Measurements from ENCODE around the gene ABTB2.

DNA sequence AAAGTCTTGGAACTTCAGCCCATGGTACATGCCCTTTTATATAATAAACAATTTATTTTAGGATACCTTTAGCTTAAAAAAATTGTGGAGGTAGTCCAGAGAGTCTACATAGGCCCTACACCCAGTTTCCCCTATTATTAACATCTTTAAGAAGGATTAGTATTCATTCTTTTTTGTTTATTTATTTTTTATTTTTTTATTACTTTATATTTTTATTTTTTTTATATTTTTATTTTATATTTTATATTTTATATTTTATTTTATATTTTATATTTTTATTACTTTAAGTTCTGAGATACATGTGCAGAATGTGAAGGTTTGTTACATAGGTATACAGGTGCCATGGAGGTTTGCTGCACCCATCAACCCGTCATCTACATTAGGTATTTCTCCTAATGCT lies 15.9 kb upstream of the ABTB2 start:
- TF ChIP-seq CTCF (IDR thresholded peaks at IDR 0.05): no peak
- TF ChIP-seq EP300 (IDR thresholded peaks at IDR 0.05): no peak
- TF ChIP-seq POLR2A (IDR thresholded peaks at IDR 0.05): no peak

Data from upper lobe of left lung (tissue), 4 donors.